ENCODE results near the gene SEC14L2.

The SEC14L2 gene

DNA sequence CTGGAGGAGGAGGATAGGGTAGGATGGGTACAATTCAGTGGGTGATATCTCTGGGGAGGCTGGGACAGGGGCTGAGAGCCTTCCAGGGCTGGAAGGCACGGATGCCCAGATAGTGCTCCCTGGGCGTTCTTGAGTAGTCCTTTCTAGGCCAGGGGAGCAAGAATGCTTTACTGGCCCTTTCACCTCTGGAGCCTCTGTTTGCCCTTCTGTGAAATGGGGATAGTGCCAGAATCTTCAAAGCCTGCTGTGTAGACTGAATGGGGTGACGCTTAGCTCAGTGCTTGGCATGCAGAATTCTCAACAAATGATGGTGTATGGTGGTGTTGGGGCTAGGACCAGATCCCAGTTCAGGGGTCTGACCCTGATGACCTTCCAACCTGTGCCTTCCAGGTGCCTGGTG is 36.4 kb downstream of the SEC14L2 start:
- Histone ChIP-seq H3K27ac (ENCODE audit: low read depth, low read length, poor library complexity, severe bottlenecking) (no peak overlapping the region), H3K27me3 (ENCODE audit: insufficient read depth, low read length) (no peaks in the 10 kb centered on the region)

DNA sequence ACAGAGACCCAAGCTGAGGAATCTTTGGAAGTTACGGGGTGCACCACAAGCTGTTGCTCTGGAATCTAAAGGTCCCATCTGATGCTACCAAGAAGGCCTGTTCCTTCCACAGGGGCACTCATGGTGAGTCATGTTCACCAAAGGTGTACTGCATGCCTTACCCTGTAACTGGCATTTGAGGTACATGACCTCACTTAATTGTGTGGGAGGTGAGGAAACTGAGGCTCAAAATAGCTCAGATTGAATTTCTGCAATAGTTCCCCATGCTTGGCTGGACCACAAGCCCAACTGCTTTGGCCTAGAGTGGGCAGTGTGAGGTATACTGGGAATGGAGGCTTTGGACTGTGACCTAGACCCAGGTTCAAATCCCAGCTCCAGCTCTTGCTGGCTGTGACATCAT is 37.0 kb downstream of the SEC14L2 start:
- TF ChIP-seq EZH2 (IDR thresholded peaks at IDR 0.05; ENCODE audit: borderline replicate concordance, low read length): no peak
- TF ChIP-seq, protein P1, sequence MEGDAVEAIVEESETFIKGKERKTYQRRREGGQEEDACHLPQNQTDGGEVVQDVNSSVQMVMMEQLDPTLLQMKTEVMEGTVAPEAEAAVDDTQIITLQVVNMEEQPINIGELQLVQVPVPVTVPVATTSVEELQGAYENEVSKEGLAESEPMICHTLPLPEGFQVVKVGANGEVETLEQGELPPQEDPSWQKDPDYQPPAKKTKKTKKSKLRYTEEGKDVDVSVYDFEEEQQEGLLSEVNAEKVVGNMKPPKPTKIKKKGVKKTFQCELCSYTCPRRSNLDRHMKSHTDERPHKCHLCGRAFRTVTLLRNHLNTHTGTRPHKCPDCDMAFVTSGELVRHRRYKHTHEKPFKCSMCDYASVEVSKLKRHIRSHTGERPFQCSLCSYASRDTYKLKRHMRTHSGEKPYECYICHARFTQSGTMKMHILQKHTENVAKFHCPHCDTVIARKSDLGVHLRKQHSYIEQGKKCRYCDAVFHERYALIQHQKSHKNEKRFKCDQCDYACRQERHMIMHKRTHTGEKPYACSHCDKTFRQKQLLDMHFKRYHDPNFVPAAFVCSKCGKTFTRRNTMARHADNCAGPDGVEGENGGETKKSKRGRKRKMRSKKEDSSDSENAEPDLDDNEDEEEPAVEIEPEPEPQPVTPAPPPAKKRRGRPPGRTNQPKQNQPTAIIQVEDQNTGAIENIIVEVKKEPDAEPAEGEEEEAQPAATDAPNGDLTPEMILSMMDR (IDR thresholded peaks at IDR 0.05; ENCODE audit: low read length): no peak
- Histone ChIP-seq H3K27ac (ENCODE audit: low read depth, low read length, poor library complexity, severe bottlenecking) (no peak overlapping the region), H3K4me2 (ENCODE audit: low read length) (no peak overlapping the region)

More for the DNA sequence above, 36.4 kb downstream of the SEC14L2 start:
- Histone ChIP-seq H3K36me3 (ENCODE audit: insufficient read depth, low read length) (peaks cover 8% of the 10 kb centered on the region), H3K4me2 (ENCODE audit: low read length) (no peak overlapping the region), H2AFZ (ENCODE audit: low read length) (no peak overlapping the region), H3K4me3 (ENCODE audit: low read depth, low read length, poor library complexity, severe bottlenecking) (no peak overlapping the region), H3K9me3 (ENCODE audit: low read length) (0 out of 2 replicates have a peak, but pooled peaks cover 2% of the 10 kb centered on the region), H3K4me1 (ENCODE audit: insufficient read depth, low read length, severe bottlenecking) (peaks cover 15% of the 10 kb centered on the region), H3K79me2 (ENCODE audit: insufficient read depth, low read length) (no peaks in the 10 kb centered on the region), H3F3A (ENCODE audit: insufficient read depth, low read length) (no peaks in the 10 kb centered on the region), H4K20me1 (ENCODE audit: insufficient read depth, low read length) (no peaks in the 10 kb centered on the region), H3K9me2 (ENCODE audit: low read depth, low read length) (no peaks in the 10 kb centered on the region), H3K9ac (ENCODE audit: low read length) (no peak overlapping the region)
- TF ChIP-seq EZH2 (IDR thresholded peaks at IDR 0.05; ENCODE audit: borderline replicate concordance, low read length): no peak

DNA sequence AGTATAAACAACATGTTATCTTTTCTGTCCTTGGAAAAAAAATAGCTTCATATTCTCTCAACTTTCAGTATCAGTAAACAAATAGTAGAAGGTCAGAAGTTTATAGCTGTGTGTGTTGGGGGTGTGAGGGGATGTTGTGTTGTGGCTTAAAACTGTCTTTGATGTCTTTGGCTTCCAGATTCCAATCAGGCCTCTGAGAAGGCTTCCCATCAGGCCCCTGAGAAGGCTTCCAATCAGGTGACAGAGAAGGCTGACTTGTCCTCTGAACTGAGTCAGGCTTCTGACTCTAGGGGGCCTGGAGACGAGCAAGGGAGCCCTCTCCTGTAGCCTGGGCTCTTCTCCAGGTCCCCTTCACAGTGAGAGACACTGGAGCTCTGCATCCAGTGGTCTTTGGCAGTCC is 38.0 kb downstream of the SEC14L2 start:
- Histone ChIP-seq H3K9me3 (ENCODE audit: low read length) (0 out of 2 replicates have a peak, but pooled peaks cover 2% of the 10 kb centered on the region), H3K9me2 (ENCODE audit: low read depth, low read length) (no peaks in the 10 kb centered on the region), H3K79me2 (ENCODE audit: insufficient read depth, low read length) (no peaks in the 10 kb centered on the region), H3K36me3 (ENCODE audit: insufficient read depth, low read length) (no peaks in the 10 kb centered on the region; the same call in 1 of the 2 replicates), H3K4me2 (ENCODE audit: low read length) (peak overlapping the region; percentile 65), H3K4me3 (ENCODE audit: low read depth, low read length, poor library complexity, severe bottlenecking) (peak overlapping the region; percentile 56), H3F3A (ENCODE audit: insufficient read depth, low read length) (no peaks in the 10 kb centered on the region), H2AFZ (ENCODE audit: low read length) (no peak overlapping the region), H3K27ac (ENCODE audit: low read depth, low read length, poor library complexity, severe bottlenecking) (no peak overlapping the region), H3K9ac (ENCODE audit: low read length) (no peak overlapping the region), H4K20me1 (ENCODE audit: insufficient read depth, low read length) (no peaks in the 10 kb centered on the region), H3K27me3 (ENCODE audit: insufficient read depth, low read length) (no peaks in the 10 kb centered on the region), H3K4me1 (ENCODE audit: insufficient read depth, low read length, severe bottlenecking) (peaks cover 15% of the 10 kb centered on the region)
- TF ChIP-seq EZH2 (IDR thresholded peaks at IDR 0.05; ENCODE audit: borderline replicate concordance, low read length): no peak
- TF ChIP-seq, protein P1 (IDR thresholded peaks at IDR 0.05; ENCODE audit: low read length): no peak

More for the DNA sequence above, 37.0 kb downstream of the SEC14L2 start:
- no peaks in the 10 kb centered on the region for H3K9me2 ChIP-seq (ENCODE audit: low read depth, low read length)
- H3K9ac ChIP-seq (ENCODE audit: low read length): no peak overlapping the region
- H3K4me1 ChIP-seq (ENCODE audit: insufficient read depth, low read length, severe bottlenecking): peaks cover 15% of the 10 kb centered on the region
- no peaks in the 10 kb centered on the region for H4K20me1 ChIP-seq (ENCODE audit: insufficient read depth, low read length)
- H3K36me3 ChIP-seq (ENCODE audit: insufficient read depth, low read length): peaks cover 2% of the 10 kb centered on the region
- H3F3A ChIP-seq (ENCODE audit: insufficient read depth, low read length): no peaks in the 10 kb centered on the region
- no peak overlapping the region for H3K4me3 ChIP-seq (ENCODE audit: low read depth, low read length, poor library complexity, severe bottlenecking)
- no peaks in the 10 kb centered on the region for H3K79me2 ChIP-seq (ENCODE audit: insufficient read depth, low read length)
- no peak overlapping the region for H2AFZ ChIP-seq (ENCODE audit: low read length)
- no peaks in the 10 kb centered on the region for H3K27me3 ChIP-seq (ENCODE audit: insufficient read depth, low read length)
- 0 out of 2 replicates have a peak, but pooled peaks cover 2% of the 10 kb centered on the region for H3K9me3 ChIP-seq (ENCODE audit: low read length)

DNA sequence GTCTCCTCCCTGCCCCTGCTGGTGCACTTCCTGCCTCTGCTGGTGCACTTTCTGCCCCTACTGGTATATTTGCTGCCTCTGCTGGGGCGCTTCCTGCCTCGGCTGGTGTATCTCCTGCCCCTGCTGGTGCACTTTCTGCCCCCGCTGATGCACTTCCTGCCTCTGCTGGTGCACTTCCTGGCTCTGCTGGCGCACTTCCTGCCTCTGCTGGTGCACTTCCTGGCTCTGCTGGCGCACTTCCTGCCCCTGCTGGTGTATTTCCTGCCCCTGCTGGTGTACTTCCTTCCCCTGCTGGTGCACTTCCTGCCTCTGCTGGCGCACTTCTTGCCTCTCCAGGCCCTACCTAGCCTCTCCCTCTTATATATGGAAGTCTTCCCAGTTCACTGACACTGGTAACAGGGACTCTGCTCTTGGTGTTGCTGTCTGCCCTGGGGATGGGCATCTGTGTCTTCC is 38.9 kb downstream of the SEC14L2 start:
- Histone ChIP-seq H3K4me3 (ENCODE audit: low read depth, low read length, poor library complexity, severe bottlenecking) (peak overlapping the region; percentile 56), H3K4me1 (ENCODE audit: insufficient read depth, low read length, severe bottlenecking) (peaks cover 15% of the 10 kb centered on the region), H3K9me3 (ENCODE audit: low read length) (0 out of 2 replicates have a peak, but pooled peaks cover 2% of the 10 kb centered on the region), H3K36me3 (ENCODE audit: insufficient read depth, low read length) (no peaks in the 10 kb centered on the region; the same call in 1 of the 2 replicates), H3K27me3 (ENCODE audit: insufficient read depth, low read length) (no peaks in the 10 kb centered on the region), H3K9ac (ENCODE audit: low read length) (no peak overlapping the region; the same call in 1 of the 2 replicates), H3K79me2 (ENCODE audit: insufficient read depth, low read length) (no peaks in the 10 kb centered on the region), H4K20me1 (ENCODE audit: insufficient read depth, low read length) (no peaks in the 10 kb centered on the region), H3K27ac (ENCODE audit: low read depth, low read length, poor library complexity, severe bottlenecking) (no peak overlapping the region), H3K4me2 (ENCODE audit: low read length) (peak overlapping the region; percentile 65), H3F3A (ENCODE audit: insufficient read depth, low read length) (no peaks in the 10 kb centered on the region), H3K9me2 (ENCODE audit: low read depth, low read length) (no peaks in the 10 kb centered on the region), H2AFZ (ENCODE audit: low read length) (peak overlapping the region; percentile 90; the same call in 1 of the 2 replicates)
- no peak for TF ChIP-seq EZH2 (IDR thresholded peaks at IDR 0.05; ENCODE audit: borderline replicate concordance, low read length)
- TF ChIP-seq, protein P1 (IDR thresholded peaks at IDR 0.05; ENCODE audit: low read length): peak; percentile 32
